Activated T-cell treated with anti-CD3 and anti-CD28 coated beads for 24 hours (primary cell): Measurements from ENCODE around the gene IGF2R.
"Not testable (repeated sequence)": the region's sequence is repeated elsewhere in the genome, so short reads cannot be mapped to it uniquely, and the experiment has no call there.

ENCODE experiments used
- DNase-seq: peaks from one replicate; pipeline ENCODE4 v3.0.0-alpha.2; 2020; ENCODE audit warnings: low read depth

The IGF2R gene

DNA sequence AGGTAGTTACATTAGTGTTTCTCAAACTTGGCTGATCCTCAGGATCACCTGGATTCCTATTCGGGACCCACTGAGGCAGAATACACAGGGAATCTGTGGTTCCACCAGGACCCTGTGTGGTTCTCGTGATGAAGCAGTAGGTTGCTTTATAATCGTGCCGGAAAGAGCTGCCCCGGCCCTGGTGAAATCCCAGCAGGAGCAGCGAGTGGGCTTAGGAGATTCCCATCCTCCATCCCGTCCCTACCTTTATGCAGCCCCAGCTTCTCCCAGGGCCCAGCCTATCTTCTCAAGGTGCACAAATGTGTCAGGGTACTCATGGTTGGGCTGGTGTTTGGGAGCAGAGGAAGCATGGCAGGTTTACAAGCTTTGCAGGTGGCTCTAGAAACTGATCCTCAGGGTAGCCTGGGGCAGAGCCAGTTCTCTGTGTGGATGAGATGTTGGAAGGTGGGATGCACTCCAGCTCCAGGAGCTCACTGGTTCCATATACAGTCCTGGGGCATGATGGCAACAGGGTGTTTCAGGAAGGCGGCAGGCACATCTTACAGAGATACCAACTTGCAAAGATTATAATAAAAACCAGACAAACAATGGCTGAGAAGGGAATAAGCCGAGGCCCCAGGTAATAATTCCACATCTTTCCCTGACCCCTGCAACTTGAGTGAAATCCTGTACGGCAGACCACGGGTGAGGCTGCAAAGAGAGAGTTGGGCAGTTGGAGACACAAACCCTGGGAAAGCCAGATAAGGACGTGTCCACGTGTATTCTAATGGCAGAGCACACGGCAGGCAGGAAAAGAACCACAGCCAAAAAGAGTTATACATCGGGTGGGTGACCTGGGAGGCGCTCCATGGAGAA lies 158.6 kb downstream of the IGF2R start:
- no peak for DNase-seq

DNA sequence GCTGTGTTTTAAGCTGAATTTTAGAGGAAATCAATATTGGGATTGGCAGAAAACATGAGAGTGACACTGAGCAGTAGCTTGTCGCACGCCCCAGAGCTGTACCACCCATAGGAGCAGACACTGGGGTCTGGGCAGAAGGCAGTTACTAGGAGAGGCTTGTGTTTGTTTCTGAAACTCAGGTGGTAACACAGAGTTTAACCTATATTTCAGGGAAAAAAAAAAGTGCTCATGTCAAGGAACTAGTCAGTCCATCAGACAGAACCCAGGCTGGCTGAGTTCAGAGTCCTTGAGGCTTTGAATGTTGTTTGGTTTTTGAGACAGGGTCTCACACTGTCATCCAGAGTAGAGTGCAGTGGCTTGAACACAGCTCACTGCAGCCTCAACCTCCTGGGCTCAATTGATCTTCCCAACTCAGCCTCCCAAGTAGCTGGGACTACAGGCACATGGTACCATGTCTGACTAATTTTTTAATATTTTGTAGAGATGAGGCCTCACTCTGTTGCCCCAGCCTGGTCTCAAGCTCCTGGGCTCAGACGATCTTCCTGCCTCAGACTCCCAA lies 159.3 kb downstream of the IGF2R start:
- DNase-seq = no peak

DNA sequence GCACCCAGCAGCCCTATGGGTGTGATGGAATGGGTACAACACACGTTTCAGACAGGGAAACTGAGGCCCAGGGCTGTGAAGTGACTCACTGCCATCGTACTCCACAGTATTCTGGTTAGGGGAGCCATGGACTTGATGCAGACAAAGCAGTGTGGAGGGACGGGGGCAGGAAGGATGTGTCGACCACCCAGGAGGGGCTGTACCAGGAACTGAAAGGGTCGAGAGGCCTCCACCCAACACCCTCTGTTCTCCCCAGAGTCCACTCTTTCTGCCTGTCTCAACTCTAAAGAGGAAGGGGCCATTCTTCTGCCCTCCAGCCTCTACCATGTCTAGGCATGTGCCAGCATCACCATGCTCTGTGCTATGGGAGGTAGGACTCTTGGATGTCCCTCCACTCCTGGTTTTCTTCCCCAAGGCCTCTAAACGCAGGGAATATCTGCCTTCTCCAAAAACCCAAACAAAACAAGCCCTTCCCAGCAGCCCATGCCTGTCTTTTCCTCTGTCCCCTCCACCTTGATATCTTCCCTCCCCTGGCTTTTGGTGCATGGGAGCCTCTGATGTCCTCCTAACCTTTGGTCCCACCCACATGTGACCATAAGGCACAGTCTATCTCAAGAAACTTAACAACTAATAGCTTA lies 160.1 kb downstream of the IGF2R start:
- DNase-seq = no peak

DNA sequence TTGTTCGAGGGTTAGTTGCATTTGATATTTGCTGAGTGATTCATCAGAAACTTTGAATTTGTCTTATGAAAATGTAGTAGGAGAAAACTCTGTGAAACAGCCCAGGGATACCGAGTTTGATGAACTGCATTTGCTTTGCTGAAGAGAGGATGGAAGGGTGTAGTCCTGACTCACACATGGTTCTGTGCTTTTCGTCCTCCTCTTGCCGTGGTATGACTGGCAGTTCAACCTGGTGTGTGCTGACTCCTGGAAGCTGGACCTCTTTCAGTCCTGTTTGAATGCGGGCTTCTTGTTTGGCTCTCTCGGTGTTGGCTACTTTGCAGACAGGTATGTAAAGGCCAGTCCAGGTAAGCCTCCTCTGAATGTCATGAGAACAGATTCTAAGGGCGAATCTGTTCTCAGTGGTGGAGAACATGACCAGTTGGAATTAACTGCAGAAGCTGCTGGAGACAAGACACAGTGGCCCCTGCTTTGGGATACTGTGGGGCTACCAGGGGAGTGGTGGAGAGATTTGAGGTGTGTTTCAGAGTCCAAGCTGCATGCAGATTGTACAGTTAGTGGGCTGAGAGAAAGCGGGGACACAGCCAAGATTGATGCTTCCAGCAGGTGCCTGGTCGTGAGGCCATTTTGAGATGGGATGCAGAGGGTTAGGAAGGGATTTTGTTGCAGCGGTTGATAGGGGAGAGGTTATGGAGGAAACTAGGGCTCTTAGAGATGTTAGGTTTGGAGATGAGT lies 161.2 kb downstream of the IGF2R start:
- no peak for DNase-seq

DNA sequence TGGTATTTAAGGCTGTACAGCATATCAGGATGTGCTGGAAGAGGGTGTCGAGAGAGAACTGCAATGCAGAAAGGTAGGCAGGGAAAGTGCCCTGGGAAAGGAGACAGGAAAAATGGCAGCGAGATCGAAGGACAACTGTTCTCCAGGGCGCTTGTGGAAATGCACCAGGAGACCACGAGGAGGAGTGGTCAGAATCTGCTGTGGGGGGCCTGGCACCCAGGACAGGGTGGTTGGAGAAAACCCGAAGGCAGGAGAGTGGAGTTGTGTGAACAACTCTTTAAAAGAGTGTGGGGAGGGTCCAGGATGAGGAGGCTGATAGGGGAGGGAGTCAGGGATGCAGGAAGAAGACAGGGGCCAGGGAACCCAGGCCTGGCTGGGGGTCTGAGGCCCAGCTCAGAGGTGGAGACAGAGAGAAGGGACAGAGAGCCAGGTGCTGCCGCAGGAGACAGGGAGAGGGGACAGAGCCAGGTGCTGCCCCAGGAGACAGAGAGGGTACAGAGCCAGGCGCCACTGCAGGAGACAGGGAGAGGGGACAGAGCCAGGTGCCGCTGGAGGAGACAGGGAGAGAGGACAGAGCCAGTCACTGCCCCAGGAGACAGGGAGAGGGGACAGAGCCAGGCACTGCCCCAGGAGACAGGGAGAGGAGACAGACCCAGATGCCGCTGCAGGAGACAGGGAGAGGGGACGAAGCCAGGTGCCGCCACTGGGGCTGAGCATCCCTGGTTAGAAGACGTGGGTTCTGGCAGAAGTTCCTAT lies 162.0 kb downstream of the IGF2R start:
- no peak for DNase-seq

DNA sequence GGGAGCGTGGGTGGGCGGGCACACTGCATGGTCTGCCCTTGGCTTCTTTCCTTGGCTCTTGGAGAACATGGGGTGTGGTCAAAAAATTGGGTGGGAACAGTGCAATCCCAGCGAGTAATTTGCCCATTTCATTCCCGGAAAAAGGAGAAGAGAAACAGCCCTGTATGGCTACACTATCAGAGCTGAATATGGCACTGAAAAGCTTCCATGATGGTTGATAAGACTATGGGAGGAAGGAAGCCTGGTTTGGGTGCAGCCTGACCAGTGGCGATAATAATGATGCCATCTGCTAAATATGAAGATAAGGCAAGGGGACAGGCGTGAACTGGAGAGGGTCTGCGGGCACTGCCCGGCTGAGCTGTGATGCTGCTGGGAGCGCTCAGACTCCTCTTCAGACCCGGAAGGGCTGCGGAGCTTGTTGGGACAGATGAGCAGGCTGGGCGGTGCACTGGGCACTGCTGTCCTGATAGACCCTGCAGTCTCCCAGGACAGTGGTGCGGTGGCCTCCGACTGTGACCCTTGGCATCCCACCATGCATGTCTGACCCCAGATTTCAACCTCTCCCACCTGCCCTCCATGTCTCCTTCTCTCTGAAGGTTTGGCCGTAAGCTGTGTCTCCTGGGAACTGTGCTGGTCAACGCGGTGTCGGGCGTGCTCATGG lies 162.9 kb downstream of the IGF2R start:
- DNase-seq = no peak

DNA sequence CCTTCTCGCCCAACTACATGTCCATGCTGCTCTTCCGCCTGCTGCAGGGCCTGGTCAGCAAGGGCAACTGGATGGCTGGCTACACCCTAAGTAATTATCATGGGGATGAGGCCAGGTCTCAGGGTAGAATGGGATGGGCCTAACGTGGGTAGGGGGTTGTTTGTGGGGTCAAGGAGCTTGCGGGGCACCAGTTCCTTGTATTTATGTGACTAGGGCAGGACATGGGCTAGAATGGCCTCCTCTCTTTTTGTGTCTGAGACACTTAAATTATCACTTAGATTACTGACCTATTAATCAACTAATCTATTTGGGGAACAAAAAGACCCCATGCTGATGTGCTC lies 163.4 kb downstream of the IGF2R start:
- no peak for DNase-seq

DNA sequence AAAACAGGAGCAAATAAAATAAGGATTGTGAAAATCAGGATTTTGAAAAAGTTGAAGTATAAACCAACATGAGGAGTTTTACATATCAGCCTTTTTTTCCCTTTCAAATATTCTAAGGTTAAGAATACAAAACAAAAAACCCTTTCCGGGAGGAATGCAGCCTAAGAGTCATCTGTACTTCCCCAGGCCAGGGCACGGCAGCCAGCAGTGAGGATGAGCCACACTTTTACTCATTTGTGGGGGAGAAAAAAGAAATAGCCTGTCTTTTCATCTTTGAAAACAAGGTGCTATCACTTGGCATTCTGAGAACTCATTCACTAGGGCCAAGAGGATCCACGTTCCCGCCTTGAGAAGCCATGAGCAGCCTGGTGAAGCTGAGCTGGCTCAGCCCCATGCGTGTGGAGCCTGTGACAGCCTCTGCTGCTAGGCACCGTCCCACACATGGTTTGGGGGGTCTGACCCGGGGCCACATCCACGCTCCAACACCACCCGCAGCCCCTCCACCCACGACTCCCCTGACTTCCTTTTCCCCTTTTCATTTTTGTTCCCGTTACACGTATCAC lies 164.0 kb downstream of the IGF2R start:
- no peak for DNase-seq

DNA sequence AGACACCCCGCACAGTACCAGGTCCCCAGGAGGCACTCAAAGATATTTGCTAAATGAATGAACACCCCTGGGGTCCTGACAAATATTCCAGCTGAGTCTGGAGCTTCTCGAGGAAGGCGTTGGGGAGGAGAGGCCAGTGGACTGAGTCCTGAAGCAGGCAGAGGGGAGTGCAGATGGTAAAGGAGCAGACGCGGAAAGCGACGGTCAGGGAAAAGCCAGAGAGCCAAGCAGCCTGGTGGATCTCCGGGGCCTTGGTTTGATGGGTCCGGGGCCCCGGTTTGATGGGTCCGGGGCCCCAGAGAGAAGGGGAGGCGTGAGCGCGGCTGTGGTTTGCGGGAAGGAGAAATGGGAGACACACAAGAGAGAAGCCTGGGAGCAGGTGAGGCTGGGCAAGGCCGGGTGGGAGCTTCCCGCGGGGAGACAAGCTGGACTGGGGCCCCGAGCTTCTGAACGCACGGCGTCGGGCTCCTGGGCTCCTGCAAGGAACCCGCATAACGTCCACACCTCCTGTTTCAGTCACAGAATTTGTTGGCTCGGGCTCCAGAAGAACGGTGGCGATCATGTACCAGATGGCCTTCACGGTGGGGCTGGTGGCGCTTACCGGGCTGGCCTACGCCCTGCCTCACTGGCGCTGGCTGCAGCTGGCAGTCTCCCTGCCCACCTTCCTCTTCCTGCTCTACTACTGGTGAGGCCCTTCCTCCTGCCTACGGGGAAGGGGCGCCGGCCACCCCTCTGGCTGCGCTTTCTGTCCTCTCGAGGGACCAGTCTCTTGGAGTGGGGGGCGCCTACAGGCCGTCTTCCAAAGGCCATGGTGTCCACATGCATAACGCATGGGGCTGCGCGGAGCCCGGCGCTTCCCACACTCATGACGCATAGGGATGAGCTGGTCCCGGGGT lies 164.8 kb downstream of the IGF2R start:
- DNase-seq = no peak

DNA sequence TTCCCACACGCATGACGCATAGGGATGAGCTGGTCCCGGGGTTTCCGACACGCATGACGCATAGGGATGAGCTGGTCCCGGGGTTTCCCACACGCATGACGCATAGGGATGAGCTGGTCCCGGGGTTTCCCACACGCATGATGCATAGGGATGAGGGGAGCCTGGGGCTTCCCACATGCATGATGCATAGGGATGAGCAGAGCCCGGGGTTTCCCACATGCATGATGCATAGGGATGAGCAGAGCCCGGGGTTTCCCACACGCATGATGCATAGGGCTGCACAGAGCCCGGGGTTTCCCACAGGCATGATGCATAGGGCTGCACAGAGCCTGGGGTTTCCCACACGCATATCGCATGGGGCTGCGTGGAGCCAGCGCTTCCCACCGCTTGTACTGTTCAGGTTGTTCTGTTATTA lies 165.5 kb downstream of the IGF2R start:
- not testable (repeated sequence) for DNase-seq

DNA sequence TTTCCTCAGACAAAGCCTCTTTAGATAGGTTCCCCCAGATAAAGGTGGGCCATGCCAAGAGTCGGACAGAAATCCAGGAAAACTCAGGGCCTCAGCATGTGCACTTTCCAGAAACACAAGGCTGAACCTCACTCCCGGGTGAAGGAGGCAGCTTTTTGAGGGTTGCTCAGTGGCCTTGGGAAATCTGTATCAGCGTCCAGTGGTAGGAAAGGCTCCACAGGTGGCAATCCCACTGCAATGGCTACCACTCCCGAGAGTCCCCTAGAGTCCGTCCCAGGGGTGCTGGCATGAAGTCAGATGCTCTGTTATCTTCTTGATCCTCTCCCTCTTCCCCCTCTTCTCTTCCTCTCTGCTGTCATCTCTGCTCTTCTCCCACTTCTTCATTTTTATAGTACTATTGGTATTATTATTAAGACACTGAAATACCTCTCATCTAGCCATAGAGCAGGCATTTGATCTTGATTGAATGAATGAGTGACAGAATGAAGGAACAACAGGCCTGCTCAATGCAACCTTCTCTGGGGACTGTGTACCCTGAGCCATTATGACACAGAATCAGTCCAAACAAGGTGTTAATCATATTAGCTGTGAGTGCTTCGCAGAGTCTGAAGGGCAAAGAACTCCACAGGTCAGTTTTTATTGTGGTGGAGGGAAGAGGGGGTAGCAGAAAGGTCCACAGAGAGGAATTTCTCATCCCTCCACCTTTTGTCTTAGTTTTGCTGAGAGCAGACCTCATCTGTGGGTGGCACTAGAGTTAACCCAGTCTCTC lies 166.1 kb downstream of the IGF2R start:
- no peak for DNase-seq

DNA sequence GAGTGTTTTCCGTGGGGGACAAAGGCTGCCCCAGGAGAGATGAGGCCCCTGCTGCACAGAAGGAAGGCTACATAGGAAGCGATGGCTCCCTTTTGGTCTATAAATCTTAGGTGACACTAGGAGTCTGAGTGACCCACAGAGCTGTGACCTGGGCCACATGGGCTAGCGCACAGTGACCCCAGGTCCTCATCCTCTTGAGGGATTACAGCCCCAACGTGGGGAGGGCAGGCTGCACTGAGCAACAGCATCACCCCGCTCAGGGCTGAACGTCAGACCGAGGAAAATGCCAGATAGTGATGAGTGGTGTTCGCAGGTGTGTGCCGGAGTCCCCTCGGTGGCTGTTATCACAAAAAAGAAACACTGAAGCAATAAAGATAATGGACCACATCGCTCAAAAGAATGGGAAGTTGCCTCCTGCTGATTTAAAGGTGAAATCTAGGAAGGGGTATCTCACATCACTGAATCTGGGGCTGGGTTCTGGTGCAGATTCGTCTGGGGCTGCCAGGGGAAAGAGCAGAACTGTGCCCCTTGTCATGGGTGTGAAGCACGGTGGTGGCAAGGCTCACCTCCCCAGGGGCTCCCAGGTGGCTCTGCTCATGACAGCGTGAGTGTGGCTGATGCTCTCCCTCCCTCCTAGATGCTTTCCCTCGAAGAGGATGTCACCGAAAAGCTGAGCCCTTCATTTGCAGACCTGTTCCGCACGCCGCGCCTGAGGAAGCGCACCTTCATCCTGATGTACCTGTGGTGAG lies 167.2 kb downstream of the IGF2R start:
- no peak for DNase-seq

DNA sequence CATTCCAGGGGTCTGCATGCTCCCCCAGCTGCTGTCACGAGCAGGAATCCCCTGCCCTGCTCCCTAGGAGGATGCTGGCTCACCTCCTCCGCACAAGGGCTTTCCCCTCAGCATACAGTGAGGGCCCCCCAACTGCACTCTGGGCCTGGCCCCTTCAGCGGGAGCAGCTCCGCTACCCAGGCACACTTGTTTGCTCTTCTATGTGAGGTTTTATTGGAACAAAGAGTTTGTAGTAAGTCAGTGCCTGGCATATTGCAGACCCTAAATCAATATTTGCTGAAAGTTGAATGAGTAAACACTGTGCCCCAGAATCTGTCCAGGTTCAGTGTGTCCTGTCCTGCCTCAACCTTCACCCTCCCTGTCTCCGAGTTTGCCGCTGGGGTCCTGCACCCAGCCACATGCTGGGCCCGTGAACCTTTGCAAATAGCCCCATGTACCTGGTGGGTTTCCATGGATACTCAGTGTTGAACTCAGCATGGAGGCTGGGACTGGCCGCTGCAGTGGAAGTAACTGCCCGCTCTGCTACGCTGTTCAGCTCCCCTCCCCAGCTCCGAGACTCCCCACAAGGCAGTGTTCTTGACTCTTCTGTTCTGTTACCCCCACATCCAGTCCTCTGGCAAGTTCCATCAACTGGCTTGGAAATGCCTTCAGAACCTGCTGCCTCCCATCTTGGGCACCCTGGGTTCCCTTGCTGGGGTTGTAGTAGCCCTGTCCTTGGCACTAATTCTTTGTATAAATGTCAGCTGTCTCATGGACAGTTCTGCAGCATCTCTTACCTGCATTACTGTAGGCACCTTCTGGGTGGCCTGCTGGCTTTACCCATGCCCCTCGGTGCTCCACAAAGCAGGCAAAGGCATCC lies 168.5 kb downstream of the IGF2R start:
- no peak for DNase-seq

DNA sequence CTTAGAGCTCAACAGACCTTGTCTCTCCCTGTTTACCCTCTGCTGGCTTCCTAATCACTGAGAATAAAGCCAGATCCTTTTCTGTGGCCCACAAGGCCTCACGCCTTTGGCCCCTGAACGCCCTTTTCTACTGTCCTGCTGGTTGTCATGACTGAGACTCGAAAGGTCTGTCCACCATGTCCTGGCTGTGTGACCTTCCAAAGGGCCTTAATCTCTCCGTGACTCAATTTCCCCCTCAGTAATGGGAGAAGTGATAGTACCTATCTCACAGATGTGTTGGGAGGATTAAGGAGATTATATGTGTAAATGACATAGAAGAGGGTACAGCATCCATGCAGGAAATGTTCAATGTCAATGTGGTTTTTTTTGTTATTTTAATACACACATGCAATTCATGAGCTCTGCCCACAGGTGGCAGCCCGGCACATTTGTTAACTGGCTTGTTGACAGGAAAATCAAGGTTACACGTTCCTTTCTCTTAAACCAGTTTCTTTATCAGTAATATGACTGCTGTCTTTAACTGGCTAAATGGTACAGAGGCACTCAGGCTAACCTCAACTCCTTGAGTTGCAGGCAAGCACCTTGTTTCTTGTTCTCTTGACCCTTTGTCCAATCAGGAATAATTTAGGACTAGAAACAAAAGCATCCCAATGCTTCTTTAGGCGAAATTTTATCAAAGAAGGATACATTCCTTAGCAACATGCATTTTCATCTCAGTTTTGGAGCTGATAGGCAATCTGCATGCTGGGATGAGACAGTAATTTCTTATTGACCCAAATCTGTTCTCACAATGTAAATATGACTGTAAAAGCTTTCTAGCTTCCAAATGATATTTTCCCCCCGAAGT lies 169.3 kb downstream of the IGF2R start:
- DNase-seq = peak; percentile 39

DNA sequence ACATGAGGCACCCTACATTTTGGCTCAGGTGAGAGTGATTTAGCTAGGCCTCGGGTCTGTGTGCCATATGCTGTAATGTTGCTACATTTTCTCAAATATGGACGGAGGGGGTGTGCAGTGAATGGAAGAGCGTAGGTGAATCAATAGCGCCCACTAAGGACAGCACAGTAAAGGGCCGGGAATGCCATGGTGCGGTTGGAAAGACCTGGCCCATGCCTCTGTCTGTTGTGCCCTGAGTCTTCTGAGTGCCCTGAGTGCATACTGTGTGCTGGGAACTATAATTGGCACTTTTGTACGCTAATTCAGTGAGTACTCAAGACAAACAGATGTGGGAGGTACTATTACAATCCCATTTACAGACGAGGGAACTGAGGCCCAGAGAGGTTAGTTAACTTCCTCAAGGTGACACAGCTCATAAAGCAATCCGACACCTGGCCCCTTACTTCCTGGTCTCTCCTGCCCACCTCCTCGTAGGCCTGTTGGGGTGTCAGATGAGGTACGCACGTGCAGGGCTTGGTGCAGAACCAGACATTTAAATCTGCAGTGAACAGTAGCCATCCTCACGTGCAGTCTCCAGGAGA lies 170.0 kb downstream of the IGF2R start:
- DNase-seq = no peak

DNA sequence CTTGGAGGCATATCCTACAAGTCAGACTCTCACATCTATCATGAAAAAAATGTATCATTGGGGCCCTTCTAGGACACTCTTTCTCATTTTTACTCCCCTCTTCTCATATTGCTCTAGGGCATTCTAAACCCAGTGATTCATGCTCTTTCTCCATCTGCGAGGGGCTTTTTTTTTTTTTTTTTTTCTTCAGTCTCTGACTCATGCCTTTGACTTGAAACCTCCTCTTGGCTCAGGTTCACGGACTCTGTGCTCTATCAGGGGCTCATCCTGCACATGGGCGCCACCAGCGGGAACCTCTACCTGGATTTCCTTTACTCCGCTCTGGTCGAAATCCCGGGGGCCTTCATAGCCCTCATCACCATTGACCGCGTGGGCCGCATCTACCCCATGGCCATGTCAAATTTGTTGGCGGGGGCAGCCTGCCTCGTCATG lies 170.6 kb downstream of the IGF2R start:
- no peak for DNase-seq
